HG03521 (cell line): Measurements from ENCODE around the gene NTHL1.

Experiments
- ATAC-seq: cut with Tn5 transposase; IDR thresholded peaks from one replicate; pipeline ENCODE4 v1.9.1; 2021; ENCODE audit warnings: mild to moderate bottlenecking, moderate library complexity; ENCODE audit not compliant: unreplicated experiment

NTHL1 gene

GRCh38 chr16:2066139-2066538 lies 18.5 kb upstream of the NTHL1 start:
- ATAC-seq: no peak

- ATAC-seq: no peak
Measured at GRCh38 chr16:2064368-2064945, 16.8 kb upstream of the NTHL1 start.

GRCh38 chr16:2063861-2064260 lies 16.2 kb upstream of the NTHL1 start:
- ATAC-seq: no peak

- no peak for ATAC-seq
Measured at GRCh38 chr16:2062801-2063200, 15.2 kb upstream of the NTHL1 start.

GRCh38 chr16:2061526-2061925 lies 13.9 kb upstream of the NTHL1 start:
- no peak for ATAC-seq

- ATAC-seq: no peak
Measured at GRCh38 chr16:2061023-2061422, 13.4 kb upstream of the NTHL1 start.

- no peak for ATAC-seq
Measured at GRCh38 chr16:2060346-2060745, 12.7 kb upstream of the NTHL1 start.

GRCh38 chr16:2058872-2059271 lies 11.2 kb upstream of the NTHL1 start:
- ATAC-seq: no peak

GRCh38 chr16:2058420-2058819 lies 10.8 kb upstream of the NTHL1 start:
- no peak for ATAC-seq

- no peak for ATAC-seq
Measured at GRCh38 chr16:2057438-2057837, 9.8 kb upstream of the NTHL1 start.

GRCh38 chr16:2056681-2057407 lies 9.2 kb upstream of the NTHL1 start:
- ATAC-seq: no peak

- ATAC-seq: no peak
Measured at GRCh38 chr16:2056077-2056476, 8.4 kb upstream of the NTHL1 start.

- ATAC-seq: no peak
Measured at GRCh38 chr16:2054543-2055245, 7.1 kb upstream of the NTHL1 start.

- ATAC-seq: no peak
Measured at GRCh38 chr16:2053897-2054296, 6.3 kb upstream of the NTHL1 start.

GRCh38 chr16:2053211-2053610 lies 5.6 kb upstream of the NTHL1 start:
- ATAC-seq: no peak

- peak; percentile 2 for ATAC-seq
Measured at GRCh38 chr16:2048116-2048543, 496 bp upstream of the NTHL1 start.

GRCh38 chr16:2046893-2047329 lies 723 bp downstream of the NTHL1 start:
- no peak for ATAC-seq

GRCh38 chr16:2045965-2046892 lies 1.4 kb downstream of the NTHL1 start:
- no peak for ATAC-seq

GRCh38 chr16:2044541-2044940 lies 3.1 kb downstream of the NTHL1 start:
- no peak for ATAC-seq

- no peak for ATAC-seq
Measured at GRCh38 chr16:2043667-2044451, 3.8 kb downstream of the NTHL1 start.
